Measurements from ENCODE around the gene ATPAF2.

The ATPAF2 gene

DNA sequence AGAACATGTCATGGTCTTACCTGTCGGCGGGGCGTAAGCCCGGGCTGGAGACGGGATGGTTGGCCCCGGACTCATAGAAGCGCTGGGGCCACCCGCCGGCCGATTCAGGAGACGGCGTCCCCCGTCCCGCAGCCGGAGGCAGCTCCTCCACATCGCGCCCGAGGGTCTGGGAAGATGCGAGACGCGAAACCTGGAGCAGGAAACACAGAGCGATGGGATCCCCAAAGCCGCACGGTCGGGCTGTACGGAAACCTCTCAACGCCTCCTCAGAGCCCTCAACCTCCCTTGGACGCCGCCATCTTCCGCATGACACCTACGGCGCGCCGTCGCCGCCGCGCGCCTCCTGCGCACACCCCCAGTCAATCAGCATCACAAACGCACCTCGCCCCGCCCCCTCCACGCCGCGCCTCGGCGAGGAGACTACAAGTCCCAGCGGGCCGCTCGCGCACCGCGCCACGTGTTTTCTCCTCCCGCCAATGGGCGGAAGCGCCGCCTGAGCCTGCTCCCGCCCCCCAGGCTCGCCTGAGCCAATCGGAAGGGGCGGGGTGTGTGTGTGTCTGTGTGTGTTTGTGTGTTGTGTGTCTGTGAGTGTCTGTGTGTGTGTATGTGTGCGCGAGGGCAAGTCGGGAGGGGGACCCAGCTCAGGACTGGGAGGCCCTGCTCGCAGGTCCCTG, at the start of gene ATPAF2, which contains the start of gene GID4:
Gene ATPAF2 (minus strand): TSS at position 308 of the 674 bp plus-strand sequence. CDS start 155 bp downstream, at position 153.
Gene GID4 (plus strand): TSS at position 548 of the 674 bp plus-strand sequence. CDS start 57 bp downstream, at position 605.
- Histone ChIP-seq H3K4me2 (ENCODE audit: low read length) (peak within 1 kb of the TSS; percentile 99), H3K79me2 (ENCODE audit: control insufficient read depth, low read length) (peaks cover 91% of the 10 kb centered on the region), H3K4me1 (ENCODE audit: control insufficient read depth, low read length) (peaks cover 57% of the 10 kb centered on the region)

GRCh38 chr17:18087610-18088491, 48.9 kb upstream of the ATPAF2 start, which contains the start of gene DRG2:
TSS of gene DRG2 (plus strand) at chr17:18087948. CDS start at chr17:18088024, 76 bp downstream.
- peaks cover 18% of the 10 kb centered on the region for H3K4me1 ChIP-seq (ENCODE audit: control insufficient read depth, low read length)
- H3K4me3 ChIP-seq (ENCODE audit: low read length) = peak within 1 kb of the TSS; percentile 94
- H3K27me3 ChIP-seq (ENCODE audit: control insufficient read depth, low read length) = no peaks in the 10 kb centered on the region
- H3K9me2 ChIP-seq (replicated peaks; ENCODE audit: control insufficient read depth, low read length) = no peaks in the 10 kb centered on the region
- TF ChIP-seq, protein P1, sequence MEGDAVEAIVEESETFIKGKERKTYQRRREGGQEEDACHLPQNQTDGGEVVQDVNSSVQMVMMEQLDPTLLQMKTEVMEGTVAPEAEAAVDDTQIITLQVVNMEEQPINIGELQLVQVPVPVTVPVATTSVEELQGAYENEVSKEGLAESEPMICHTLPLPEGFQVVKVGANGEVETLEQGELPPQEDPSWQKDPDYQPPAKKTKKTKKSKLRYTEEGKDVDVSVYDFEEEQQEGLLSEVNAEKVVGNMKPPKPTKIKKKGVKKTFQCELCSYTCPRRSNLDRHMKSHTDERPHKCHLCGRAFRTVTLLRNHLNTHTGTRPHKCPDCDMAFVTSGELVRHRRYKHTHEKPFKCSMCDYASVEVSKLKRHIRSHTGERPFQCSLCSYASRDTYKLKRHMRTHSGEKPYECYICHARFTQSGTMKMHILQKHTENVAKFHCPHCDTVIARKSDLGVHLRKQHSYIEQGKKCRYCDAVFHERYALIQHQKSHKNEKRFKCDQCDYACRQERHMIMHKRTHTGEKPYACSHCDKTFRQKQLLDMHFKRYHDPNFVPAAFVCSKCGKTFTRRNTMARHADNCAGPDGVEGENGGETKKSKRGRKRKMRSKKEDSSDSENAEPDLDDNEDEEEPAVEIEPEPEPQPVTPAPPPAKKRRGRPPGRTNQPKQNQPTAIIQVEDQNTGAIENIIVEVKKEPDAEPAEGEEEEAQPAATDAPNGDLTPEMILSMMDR (IDR thresholded peaks at IDR 0.05; ENCODE audit: low read depth, low read length, poor library complexity, severe bottlenecking) = no peak
- TF ChIP-seq EZH2phosphoT487 (IDR thresholded peaks at IDR 0.05; ENCODE audit: borderline replicate concordance, low read length) = no peak
- peak within 1 kb of the TSS; percentile 80 for H3K4me2 ChIP-seq (ENCODE audit: low read length)
- peaks cover 34% of the 10 kb centered on the region for H3K79me2 ChIP-seq (ENCODE audit: control insufficient read depth, low read length)
- H4K20me1 ChIP-seq (ENCODE audit: control insufficient read depth, insufficient read depth, low read depth, low read length) = no peaks in the 10 kb centered on the region
- H3K9me3 ChIP-seq (ENCODE audit: control insufficient read depth, insufficient read depth, low read length) = no peaks in the 10 kb centered on the region
- H3F3A ChIP-seq (ENCODE audit: control insufficient read depth, insufficient read depth) = no peaks in the 10 kb centered on the region
- peak within 1 kb of the TSS; percentile 25 for H3K27ac ChIP-seq (ENCODE audit: low read depth, low read length)
- peaks cover 9% of the 10 kb centered on the region for H3K36me3 ChIP-seq (ENCODE audit: control insufficient read depth, low read length)

More for the DNA sequence above, at the start of gene ATPAF2, which contains the start of gene GID4:
- peak within 1 kb of the TSS; percentile 99 for H3K4me3 ChIP-seq (ENCODE audit: low read length)
- H3F3A ChIP-seq (ENCODE audit: control insufficient read depth, insufficient read depth) = peaks cover 16% of the 10 kb centered on the region
- no peaks in the 10 kb centered on the region for H3K9me3 ChIP-seq (ENCODE audit: control insufficient read depth, insufficient read depth, low read length)
- no peaks in the 10 kb centered on the region; the same call in 1 of the 2 replicates for H4K20me1 ChIP-seq (ENCODE audit: control insufficient read depth, insufficient read depth, low read depth, low read length)
- H3K9me2 ChIP-seq (replicated peaks; ENCODE audit: control insufficient read depth, low read length) = no peaks in the 10 kb centered on the region
- peaks cover 8% of the 10 kb centered on the region for H3K36me3 ChIP-seq (ENCODE audit: control insufficient read depth, low read length)
- TF ChIP-seq EZH2phosphoT487 (IDR thresholded peaks at IDR 0.05; ENCODE audit: borderline replicate concordance, low read length) = no peak
- TF ChIP-seq, protein P1 (IDR thresholded peaks at IDR 0.05; ENCODE audit: low read depth, low read length, poor library complexity, severe bottlenecking) = no peak
- peak within 1 kb of the TSS; percentile 65 for H3K27ac ChIP-seq (ENCODE audit: low read depth, low read length)
- H3K27me3 ChIP-seq (ENCODE audit: control insufficient read depth, low read length) = no peaks in the 10 kb centered on the region

- H3F3A ChIP-seq (ENCODE audit: control insufficient read depth, insufficient read depth) = no peaks in the 10 kb centered on the region
- H3K27ac ChIP-seq (ENCODE audit: low read depth, low read length) = no peak overlapping the region
- no peak overlapping the region for H3K4me3 ChIP-seq (ENCODE audit: low read length)
- no peak for TF ChIP-seq EZH2phosphoT487 (IDR thresholded peaks at IDR 0.05; ENCODE audit: borderline replicate concordance, low read length)
- TF ChIP-seq, protein P1 (IDR thresholded peaks at IDR 0.05; ENCODE audit: low read depth, low read length, poor library complexity, severe bottlenecking) = no peak
- 0 out of 2 replicates have a peak, but pooled peaks cover 2% of the 10 kb centered on the region for H3K27me3 ChIP-seq (ENCODE audit: control insufficient read depth, low read length)
- H4K20me1 ChIP-seq (ENCODE audit: control insufficient read depth, insufficient read depth, low read depth, low read length) = no peaks in the 10 kb centered on the region
- H3K9me2 ChIP-seq (replicated peaks; ENCODE audit: control insufficient read depth, low read length) = no peaks in the 10 kb centered on the region
- H3K9me3 ChIP-seq (ENCODE audit: control insufficient read depth, insufficient read depth, low read length) = no peaks in the 10 kb centered on the region
- H3K79me2 ChIP-seq (ENCODE audit: control insufficient read depth, low read length) = peaks cover 19% of the 10 kb centered on the region
- peaks cover 4% of the 10 kb centered on the region for H3K36me3 ChIP-seq (ENCODE audit: control insufficient read depth, low read length)
- H3K4me2 ChIP-seq (ENCODE audit: low read length) = no peak overlapping the region
- peaks cover 15% of the 10 kb centered on the region for H3K4me1 ChIP-seq (ENCODE audit: control insufficient read depth, low read length)
Measured at GRCh38 chr17:18084256-18084655, 45.3 kb upstream of the ATPAF2 start.
